WERI-Rb-1 (cell line): ENCODE data around the gene KRTAP3-2.
A peak's percentile ranks its signal among the peaks of the same experiment; 100 is the strongest.
"Not testable (repeated sequence)": the region's sequence is repeated elsewhere in the genome, so short reads cannot be mapped to it uniquely, and the experiment has no call there.

Source experiments
- DNase-seq: peaks from one replicate; pipeline ENCODE4 v3.0.0-alpha.2; 2020
- H3K27ac ChIP-seq: fragments of 250-450 bp; sonication (Bioruptor Pico); 2 replicates; pipeline ENCODE4 v1.5.1; 2020; ENCODE audit warnings: mild to moderate bottlenecking, moderate library complexity
- H3K27me3 ChIP-seq: fragments of 250-450 bp; sonication (Bioruptor Pico); 2 replicates; pipeline ENCODE4 v1.5.1; 2021; ENCODE audit warnings: mild to moderate bottlenecking, low read depth, moderate library complexity; ENCODE audit not compliant: insufficient read depth, severe bottlenecking
- H3K36me3 ChIP-seq: fragments of 250-450 bp; sonication (Bioruptor Pico); 2 replicates; pipeline ENCODE4 v1.5.1; 2020; ENCODE audit warnings: mild to moderate bottlenecking, moderate library complexity
- H3K4me3 ChIP-seq: 2 replicates; pipeline ENCODE4 v1.5.1; 2011; ENCODE audit warnings: low read depth, mild to moderate bottlenecking, control low read depth, low read length
- H3K9me3 ChIP-seq: fragments of 250-450 bp; sonication (Bioruptor Pico); 2 replicates; pipeline ENCODE4 v1.5.1; 2021; ENCODE audit warnings: mild to moderate bottlenecking, moderate library complexity; ENCODE audit not compliant: severe bottlenecking
- CTCF ChIP-seq: IDR thresholded peaks from 2 replicates; pipeline ENCODE4 v1.5.1; 2011; ENCODE audit warnings: low read depth, mild to moderate bottlenecking, control low read depth, inconsistent platforms, low read length

Gene KRTAP3-2

GRCh38 chr17:40999563-40999962, at the start of gene KRTAP3-2:
TSS of gene KRTAP3-2 (minus strand) at chr17:40999906. CDS start at chr17:40999853, 53 bp downstream.
- peak within 1 kb of the TSS; percentile 11; the same call in 1 of the 2 replicates for H3K27ac ChIP-seq
- H3K4me3 ChIP-seq, H3K36me3 ChIP-seq, H3K27me3 ChIP-seq, H3K9me3 ChIP-seq: not testable (repeated sequence)
- DNase-seq, result peak; percentile 87

- H3K27me3 ChIP-seq, result no peaks in the 10 kb centered on the region
- no peaks in the 10 kb centered on the region for H3K36me3 ChIP-seq
- DNase-seq, result no peak
- no peak for TF ChIP-seq CTCF
- H3K9me3 ChIP-seq, result no peaks in the 10 kb centered on the region
- no peak overlapping the region for H3K4me3 ChIP-seq
- no peak overlapping the region for H3K27ac ChIP-seq
Observed at GRCh38 chr17:41049110-41049509, 49.4 kb upstream of the KRTAP3-2 start.

GRCh38 chr17:41048441-41048840, 48.7 kb upstream of the KRTAP3-2 start:
- H3K9me3 ChIP-seq, result peaks cover 2% of the 10 kb centered on the region
- TF ChIP-seq CTCF, result no peak
- no peak for DNase-seq
- no peaks in the 10 kb centered on the region for H3K36me3 ChIP-seq
- no peaks in the 10 kb centered on the region for H3K27me3 ChIP-seq
- no peak overlapping the region for H3K4me3 ChIP-seq
- no peak overlapping the region for H3K27ac ChIP-seq

GRCh38 chr17:41046735-41047465, 47.2 kb upstream of the KRTAP3-2 start, which contains the start of gene KRTAP2-1:
TSS of gene KRTAP2-1 (minus strand) at chr17:41047316. CDS start at chr17:41047267, 49 bp downstream.
- DNase-seq, H3K27me3 ChIP-seq, H3K27ac ChIP-seq, H3K36me3 ChIP-seq, H3K4me3 ChIP-seq: not testable (repeated sequence)
- peaks cover 10% of the 10 kb centered on the region for H3K9me3 ChIP-seq

- Histone ChIP-seq H3K9me3 (peaks cover 10% of the 10 kb centered on the region), H3K36me3 (no peaks in the 10 kb centered on the region), H3K4me3 (no peak overlapping the region), H3K27me3 (no peaks in the 10 kb centered on the region), H3K27ac (no peak overlapping the region)
- no peak for DNase-seq
- TF ChIP-seq CTCF, result no peak
Observed at GRCh38 chr17:41042953-41043352, 43.2 kb upstream of the KRTAP3-2 start.

- not testable (repeated sequence) for H3K27ac ChIP-seq, H3K4me3 ChIP-seq, H3K27me3 ChIP-seq, H3K36me3 ChIP-seq, DNase-seq
- peaks cover 10% of the 10 kb centered on the region for H3K9me3 ChIP-seq
Observed at GRCh38 chr17:41040783-41041571, 41.3 kb upstream of the KRTAP3-2 start, which contains the start of gene KRTAP1-1. TSS of gene KRTAP1-1 (minus strand) at chr17:41041450. CDS start at chr17:41041397, 53 bp downstream.

- H3K36me3 ChIP-seq, result no peaks in the 10 kb centered on the region
- no peaks in the 10 kb centered on the region for H3K27me3 ChIP-seq
- DNase-seq, result no peak
- H3K9me3 ChIP-seq, result peaks cover 3% of the 10 kb centered on the region
- H3K4me3 ChIP-seq, result no peak overlapping the region
- H3K27ac ChIP-seq, result no peak overlapping the region
- no peak for TF ChIP-seq CTCF
Observed at GRCh38 chr17:41037853-41038350, 38.2 kb upstream of the KRTAP3-2 start.

GRCh38 chr17:41034346-41034935, 34.7 kb upstream of the KRTAP3-2 start, which contains the start of gene KRTAP1-3:
TSS of gene KRTAP1-3 (minus strand) at chr17:41034874. CDS start at chr17:41034821, 53 bp downstream.
- not testable (repeated sequence) for DNase-seq, H3K36me3 ChIP-seq, H3K27me3 ChIP-seq, H3K9me3 ChIP-seq, H3K27ac ChIP-seq, H3K4me3 ChIP-seq
